Measurements from ENCODE around the gene ADNP2.

ADNP2 gene

DNA sequence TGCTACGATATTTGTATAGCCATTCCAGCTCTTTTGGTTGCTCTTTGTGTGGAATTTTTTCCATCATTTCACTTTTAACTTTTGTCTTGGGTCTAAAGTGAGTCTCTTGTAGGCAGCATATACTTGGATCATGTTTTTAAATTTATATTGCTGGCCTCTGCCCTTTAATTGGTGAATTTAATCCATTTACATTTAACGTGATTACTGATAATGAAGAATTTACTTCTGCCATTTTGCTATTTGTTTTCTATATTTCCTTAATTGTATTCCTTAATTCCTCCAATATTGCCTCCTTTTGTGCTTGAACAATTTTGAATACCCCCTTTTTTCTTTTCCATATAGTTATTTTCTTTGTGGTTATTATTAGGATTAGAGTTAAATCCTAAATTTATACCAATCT is 21.0 kb upstream of the ADNP2 start:
- CTCF ChIA-PET = interaction anchor here (1.1 kb wide), 1 partner anchor 24 kb away, joined by 3 read pairs; no protein-coding TSS in a partner anchor
- Histone ChIP-seq H3K27me3 (replicated peaks in 2 of 5; ENCODE audit: control insufficient read depth in 4 of 5, insufficient read depth in 5 of 5, low read length in 4 of 5) (no peaks in the 10 kb centered on the region), H3K4me1 (ENCODE audit: control extremely low read depth in 1 of 4, control insufficient read depth in 4 of 4, insufficient read depth in 4 of 4, low read length in 3 of 4) (no peaks in the 10 kb centered on the region), H3K4me3 (ENCODE audit: control insufficient read depth in 1 of 7, extremely low read depth in 1 of 7, insufficient read depth in 4 of 7, low read depth in 2 of 7, low read length in 6 of 7) (no peak overlapping the region), H3K9me3 (ENCODE audit: control extremely low read depth in 1 of 5, control insufficient read depth in 4 of 5, insufficient read depth in 2 of 5, low read depth in 1 of 5, low read length in 4 of 5) (peaks cover 5 to 41% (median 10%) of the 10 kb centered on the region in 5 experiments), H3K36me3 (ENCODE audit: control insufficient read depth in 4 of 4, insufficient read depth in 4 of 4, low read length in 3 of 4) (no peaks in the 10 kb centered on the region), H3K27ac (ENCODE audit: insufficient read depth in 1 of 2, low read depth in 1 of 2, low read length in 2 of 2, poor library complexity in 1 of 2, severe bottlenecking in 2 of 2) (no peak overlapping the region)
- no CpG with 5 or more reads among the region's 2 CpGs for WGBS (ENCODE audit: insufficient coverage)
- DNase-seq = no peak
- POLR2A ChIA-PET = no interaction called here

DNA sequence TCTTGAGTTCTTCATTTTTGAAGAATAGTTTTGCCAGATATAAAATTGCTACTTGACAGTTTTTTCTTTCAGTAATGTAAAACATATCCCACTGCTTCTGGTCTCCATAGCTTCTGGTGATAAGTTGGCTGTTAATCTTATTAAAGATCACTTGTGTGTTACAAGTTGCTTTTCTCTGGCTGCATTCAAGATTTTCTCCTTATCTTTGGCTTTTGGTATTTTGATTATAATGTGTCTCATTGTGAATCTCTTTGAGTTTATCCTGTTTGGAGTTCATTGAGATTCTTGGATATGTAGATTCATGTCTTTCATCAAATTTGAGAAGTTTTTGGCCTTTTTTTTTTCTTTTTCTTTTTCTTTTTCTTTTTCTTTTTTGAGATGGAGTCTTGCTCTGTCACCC is 20.2 kb upstream of the ADNP2 start:
- Histone ChIP-seq H3K4me3 (ENCODE audit: control insufficient read depth in 1 of 7, extremely low read depth in 1 of 7, insufficient read depth in 4 of 7, low read depth in 2 of 7, low read length in 6 of 7) (no peak overlapping the region), H3K27ac (ENCODE audit: insufficient read depth in 1 of 2, low read depth in 1 of 2, low read length in 2 of 2, poor library complexity in 1 of 2, severe bottlenecking in 2 of 2) (no peak overlapping the region), H3K4me1 (ENCODE audit: control extremely low read depth in 1 of 4, control insufficient read depth in 4 of 4, insufficient read depth in 4 of 4, low read length in 3 of 4) (no peaks in the 10 kb centered on the region), H3K9me3 (ENCODE audit: control extremely low read depth in 1 of 5, control insufficient read depth in 4 of 5, insufficient read depth in 2 of 5, low read depth in 1 of 5, low read length in 4 of 5) (peaks cover 5 to 44% (median 10%) of the 10 kb centered on the region in 5 experiments), H3K27me3 (replicated peaks in 2 of 5; ENCODE audit: control insufficient read depth in 4 of 5, insufficient read depth in 5 of 5, low read length in 4 of 5) (no peaks in the 10 kb centered on the region), H3K36me3 (ENCODE audit: control insufficient read depth in 4 of 4, insufficient read depth in 4 of 4, low read length in 3 of 4) (no peaks in the 10 kb centered on the region)
- CTCF ChIA-PET = interaction anchor here (1.1 kb wide), 1 partner anchor 23 kb away, joined by 3 read pairs; no protein-coding TSS in a partner anchor
- POLR2A ChIA-PET = no interaction called here
- DNase-seq = peak in 2 of 3 donors; percentile 19 to 33

DNA sequence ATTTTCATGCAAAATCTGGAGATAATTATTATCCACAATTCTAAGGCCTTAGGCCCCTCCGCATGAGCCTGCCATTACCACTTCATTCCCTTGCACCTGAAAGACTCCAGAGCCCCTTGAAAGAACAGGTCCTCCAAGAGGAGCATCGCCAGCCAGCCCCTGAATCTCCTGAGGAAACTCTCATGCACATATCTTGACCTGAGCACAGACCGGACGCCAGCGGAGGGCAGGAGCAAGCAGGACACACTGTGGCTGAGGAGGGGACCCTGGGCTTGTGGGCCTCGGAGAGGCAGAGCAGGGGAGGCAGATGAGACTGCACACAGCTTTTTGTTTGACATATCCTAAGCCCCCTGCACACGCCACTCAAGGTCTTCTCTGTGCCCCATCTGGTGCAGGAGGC is 13.6 kb upstream of the ADNP2 start:
- Histone ChIP-seq H3K27me3 (replicated peaks in 2 of 5; ENCODE audit: control insufficient read depth in 4 of 5, insufficient read depth in 5 of 5, low read length in 4 of 5) (no peaks in the 10 kb centered on the region), H3K36me3 (ENCODE audit: control insufficient read depth in 4 of 4, insufficient read depth in 4 of 4, low read length in 3 of 4) (no peaks in the 10 kb centered on the region), H3K4me3 (ENCODE audit: control insufficient read depth in 1 of 7, extremely low read depth in 1 of 7, insufficient read depth in 4 of 7, low read depth in 2 of 7, low read length in 6 of 7) (no peak overlapping the region), H3K27ac (ENCODE audit: insufficient read depth in 1 of 2, low read depth in 1 of 2, low read length in 2 of 2, poor library complexity in 1 of 2, severe bottlenecking in 2 of 2) (no peak overlapping the region), H3K4me1 (ENCODE audit: control extremely low read depth in 1 of 4, control insufficient read depth in 4 of 4, insufficient read depth in 4 of 4, low read length in 3 of 4) (no peaks in the 10 kb centered on the region), H3K9me3 (ENCODE audit: control extremely low read depth in 1 of 5, control insufficient read depth in 4 of 5, insufficient read depth in 2 of 5, low read depth in 1 of 5, low read length in 4 of 5) (peaks cover 0 to 17% (median 3%) of the 10 kb centered on the region in 5 experiments)
- ChIA-PET CTCF (no interaction called here), POLR2A (no interaction called here)
- WGBS (ENCODE audit: insufficient coverage) = 83% methylated on average over 6 of the region's 7 CpGs
- no peak for DNase-seq

DNA sequence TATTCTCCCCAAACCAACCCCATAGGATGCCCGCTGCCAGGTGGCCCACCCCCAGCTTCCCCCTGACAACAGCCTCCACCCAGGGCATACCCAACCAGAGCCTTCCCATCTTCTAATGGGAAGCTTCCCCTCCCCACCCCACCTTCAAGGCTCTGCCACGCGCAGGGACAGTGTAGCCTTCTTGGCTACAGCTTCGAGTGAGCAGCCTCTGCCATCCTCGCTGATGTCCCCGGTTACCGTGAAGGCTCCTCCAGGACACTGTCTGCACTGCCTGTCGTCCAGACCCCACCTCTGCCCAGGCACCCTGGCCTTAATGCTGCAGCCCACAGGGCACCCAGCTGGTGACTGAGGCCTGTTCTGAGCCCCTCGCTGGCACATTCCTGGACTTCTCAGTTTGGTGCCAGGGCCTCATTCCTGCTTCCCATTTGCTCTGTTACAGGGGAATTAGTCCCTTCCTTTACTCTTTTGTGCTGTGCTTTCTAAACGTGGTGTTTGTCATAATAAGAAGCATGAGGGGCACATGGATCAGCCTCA is 13.0 kb upstream of the ADNP2 start:
- no peaks in the 10 kb centered on the region for H3K36me3 ChIP-seq (ENCODE audit: control insufficient read depth in 4 of 4, insufficient read depth in 4 of 4, low read length in 3 of 4)
- CTCF ChIA-PET = no interaction called here
- POLR2A ChIA-PET = no interaction called here
- H3K4me3 ChIP-seq (ENCODE audit: control insufficient read depth in 1 of 7, extremely low read depth in 1 of 7, insufficient read depth in 4 of 7, low read depth in 2 of 7, low read length in 6 of 7) = no peak overlapping the region
- H3K27ac ChIP-seq (ENCODE audit: insufficient read depth in 1 of 2, low read depth in 1 of 2, low read length in 2 of 2, poor library complexity in 1 of 2, severe bottlenecking in 2 of 2) = no peak overlapping the region
- H3K9me3 ChIP-seq (ENCODE audit: control extremely low read depth in 1 of 5, control insufficient read depth in 4 of 5, insufficient read depth in 2 of 5, low read depth in 1 of 5, low read length in 4 of 5) = peaks cover 0 to 11% (median 2%) of the 10 kb centered on the region in 5 experiments
- no peak for DNase-seq
- H3K27me3 ChIP-seq (replicated peaks in 2 of 5; ENCODE audit: control insufficient read depth in 4 of 5, insufficient read depth in 5 of 5, low read length in 4 of 5) = no peaks in the 10 kb centered on the region
- no peaks in the 10 kb centered on the region for H3K4me1 ChIP-seq (ENCODE audit: control extremely low read depth in 1 of 4, control insufficient read depth in 4 of 4, insufficient read depth in 4 of 4, low read length in 3 of 4)
- WGBS (ENCODE audit: insufficient coverage) = 92% methylated on average over 9 of the region's 10 CpGs

GRCh38 chr18:80097201-80097600 is 11.9 kb upstream of the ADNP2 start:
- H3K9me3 ChIP-seq (ENCODE audit: control extremely low read depth in 1 of 5, control insufficient read depth in 4 of 5, insufficient read depth in 2 of 5, low read depth in 1 of 5, low read length in 4 of 5) = peaks cover 0 to 8% (median 2%) of the 10 kb centered on the region in 5 experiments
- POLR2A ChIA-PET = no interaction called here
- WGBS (ENCODE audit: insufficient coverage) = 74% methylated on average over 8 of the region's 9 CpGs
- H3K27ac ChIP-seq (ENCODE audit: insufficient read depth in 1 of 2, low read depth in 1 of 2, low read length in 2 of 2, poor library complexity in 1 of 2, severe bottlenecking in 2 of 2) = no peak overlapping the region
- CTCF ChIA-PET = no interaction called here
- H3K36me3 ChIP-seq (ENCODE audit: control insufficient read depth in 4 of 4, insufficient read depth in 4 of 4, low read length in 3 of 4) = no peaks in the 10 kb centered on the region
- H3K4me1 ChIP-seq (ENCODE audit: control extremely low read depth in 1 of 4, control insufficient read depth in 4 of 4, insufficient read depth in 4 of 4, low read length in 3 of 4) = no peaks in the 10 kb centered on the region
- DNase-seq = no peak
- H3K4me3 ChIP-seq (ENCODE audit: control insufficient read depth in 1 of 7, extremely low read depth in 1 of 7, insufficient read depth in 4 of 7, low read depth in 2 of 7, low read length in 6 of 7) = no peak overlapping the region
- no peaks in the 10 kb centered on the region for H3K27me3 ChIP-seq (replicated peaks in 2 of 5; ENCODE audit: control insufficient read depth in 4 of 5, insufficient read depth in 5 of 5, low read length in 4 of 5)

DNA sequence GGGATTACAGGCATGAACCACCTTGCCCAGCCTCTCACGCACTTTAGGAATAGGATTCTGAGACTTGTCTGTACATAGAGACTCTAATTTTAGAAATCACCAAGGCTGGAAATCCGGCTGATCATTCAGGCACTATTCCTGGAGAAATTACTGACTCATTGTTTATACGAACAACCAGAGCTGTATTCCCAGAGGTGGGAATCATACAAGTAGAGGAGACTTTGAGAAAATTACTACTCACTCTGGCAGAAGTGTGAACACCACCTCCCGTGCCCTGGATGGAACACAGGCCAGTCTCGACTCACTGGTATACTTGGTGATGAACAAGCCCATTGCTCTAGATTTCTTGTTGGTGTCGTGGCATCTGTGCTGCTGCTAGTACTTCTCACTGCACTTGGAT is 5.8 kb upstream of the ADNP2 start:
- CTCF ChIA-PET = no interaction called here
- Histone ChIP-seq H3K4me1 (ENCODE audit: control extremely low read depth in 1 of 4, control insufficient read depth in 4 of 4, insufficient read depth in 4 of 4, low read length in 3 of 4) (no peaks in the 10 kb centered on the region), H3K27me3 (replicated peaks in 2 of 5; ENCODE audit: control insufficient read depth in 4 of 5, insufficient read depth in 5 of 5, low read length in 4 of 5) (no peaks in the 10 kb centered on the region), H3K4me3 (ENCODE audit: control insufficient read depth in 1 of 7, extremely low read depth in 1 of 7, insufficient read depth in 4 of 7, low read depth in 2 of 7, low read length in 6 of 7) (no peak overlapping the region), H3K9me3 (ENCODE audit: control extremely low read depth in 1 of 5, control insufficient read depth in 4 of 5, insufficient read depth in 2 of 5, low read depth in 1 of 5, low read length in 4 of 5) (peaks cover 0 to 6% (median 2%) of the 10 kb centered on the region in 5 experiments), H3K27ac (ENCODE audit: insufficient read depth in 1 of 2, low read depth in 1 of 2, low read length in 2 of 2, poor library complexity in 1 of 2, severe bottlenecking in 2 of 2) (no peak overlapping the region), H3K36me3 (ENCODE audit: control insufficient read depth in 4 of 4, insufficient read depth in 4 of 4, low read length in 3 of 4) (no peaks in the 10 kb centered on the region)
- POLR2A ChIA-PET = interaction anchor here (0.5 kb wide), 1 partner anchor 14 kb away, joined by 3 read pairs; no protein-coding TSS in a partner anchor
- no peak for DNase-seq
- WGBS (ENCODE audit: insufficient coverage) = 96% methylated on average over 5 of the region's 6 CpGs

DNA sequence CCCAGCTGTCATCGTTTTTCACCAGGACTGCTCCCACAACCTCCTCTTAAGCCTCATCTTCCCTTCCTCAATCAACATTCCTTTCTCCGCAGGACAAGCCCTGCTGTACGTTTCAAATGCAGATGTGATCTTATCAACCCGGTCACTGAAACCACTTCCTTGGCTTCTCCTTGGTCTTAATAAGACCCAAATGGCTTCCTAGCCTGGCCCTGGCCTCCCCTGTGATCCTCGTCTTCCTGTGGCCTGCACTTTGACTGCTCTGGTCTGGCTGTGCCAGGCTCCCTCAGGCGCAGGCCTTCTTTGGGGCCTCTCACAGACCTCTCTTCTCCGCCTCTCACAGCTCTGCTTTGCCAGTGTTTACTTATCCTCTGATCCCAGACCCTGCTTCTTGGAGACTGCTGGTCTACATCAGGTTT is 4.7 kb upstream of the ADNP2 start:
- Histone ChIP-seq H3K27me3 (replicated peaks in 2 of 5; ENCODE audit: control insufficient read depth in 4 of 5, insufficient read depth in 5 of 5, low read length in 4 of 5) (no peaks in the 10 kb centered on the region), H3K4me3 (ENCODE audit: control insufficient read depth in 1 of 7, extremely low read depth in 1 of 7, insufficient read depth in 4 of 7, low read depth in 2 of 7, low read length in 6 of 7) (no peak overlapping the region), H3K27ac (ENCODE audit: insufficient read depth in 1 of 2, low read depth in 1 of 2, low read length in 2 of 2, poor library complexity in 1 of 2, severe bottlenecking in 2 of 2) (no peak overlapping the region), H3K9me3 (ENCODE audit: control extremely low read depth in 1 of 5, control insufficient read depth in 4 of 5, insufficient read depth in 2 of 5, low read depth in 1 of 5, low read length in 4 of 5) (peaks cover 0 to 6% (median 2%) of the 10 kb centered on the region in 5 experiments), H3K36me3 (ENCODE audit: control insufficient read depth in 4 of 4, insufficient read depth in 4 of 4, low read length in 3 of 4) (no peaks in the 10 kb centered on the region), H3K4me1 (ENCODE audit: control extremely low read depth in 1 of 4, control insufficient read depth in 4 of 4, insufficient read depth in 4 of 4, low read length in 3 of 4) (peaks cover 0 to 4% (median 0%) of the 10 kb centered on the region in 4 experiments)
- ChIA-PET POLR2A (no interaction called here), CTCF (interaction anchor here (1.0 kb wide), 1 partner anchor 37 kb away, joined by 3 read pairs; no protein-coding TSS in a partner anchor)
- no peak for DNase-seq
- WGBS (ENCODE audit: insufficient coverage) = 55% methylated on average over 6 of the region's 7 CpGs
